ENCODE data around the gene CTNNA3. TPM values are rescaled to one million over a fixed set of nuclear protein-coding genes. Genes with fewer than 3 reads are reported as not detected.

The CTNNA3 gene
- total and polyA plus RNA-seq, 7 donors = 0.85 to 66.2 (median 28.1) TPM

- DNase-seq = no peak
- TF ChIP-seq CTCF (IDR thresholded peaks at IDR 0.05) = no peak
- no peak overlapping the region for H3K27ac ChIP-seq
- H3K4me1 ChIP-seq = no peaks in the 10 kb centered on the region
- H3K9me3 ChIP-seq = no peaks in the 10 kb centered on the region
- H3K36me3 ChIP-seq (ENCODE audit: insufficient read depth in 1 of 2, low read depth in 1 of 2) = no peaks in the 10 kb centered on the region
- no peaks in the 10 kb centered on the region for H3K27me3 ChIP-seq (ENCODE audit: insufficient read depth in 3 of 3, low read length in 2 of 3)
- no peak overlapping the region for H3K4me3 ChIP-seq
- no peak for ATAC-seq
- intact Hi-C loops (cut with DNase I) = no loop called here
These were observed 585.7 kb downstream of the CTNNA3 start for GRCh38 chr10:67110286-67110685.

DNA sequence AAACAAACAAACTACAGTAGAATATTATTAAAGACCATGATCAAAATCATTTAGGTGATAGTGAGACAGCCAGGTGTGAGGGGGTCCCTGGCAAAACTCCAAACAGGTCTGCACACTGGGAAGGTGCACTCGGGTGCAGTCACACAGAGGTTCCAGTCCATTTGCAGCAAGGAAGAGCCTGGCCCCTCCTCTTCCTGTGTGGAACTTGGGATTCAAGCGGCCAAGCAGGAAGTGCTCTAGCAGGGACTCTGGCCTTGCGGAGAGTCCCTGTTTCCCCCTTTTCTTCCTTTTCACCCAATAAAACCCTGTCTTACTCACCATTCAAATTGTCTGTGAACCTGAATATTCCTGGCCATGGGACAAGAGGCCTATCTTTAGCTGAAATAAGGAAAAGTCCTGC, 588.3 kb downstream of the CTNNA3 start:
- Histone ChIP-seq H3K36me3 (ENCODE audit: insufficient read depth in 1 of 2, low read depth in 1 of 2) (no peaks in the 10 kb centered on the region), H3K4me3 (no peak overlapping the region), H3K4me1 (no peaks in the 10 kb centered on the region), H3K27me3 (ENCODE audit: insufficient read depth in 3 of 3, low read length in 2 of 3) (no peaks in the 10 kb centered on the region), H3K27ac (no peak overlapping the region), H3K9me3 (no peaks in the 10 kb centered on the region)
- TF ChIP-seq CTCF (IDR thresholded peaks at IDR 0.05) = no peak
- intact Hi-C loops (cut with DNase I) = no loop called here
- 78 to 92% (median 78%) methylated on average over 3 of the region's 3 CpGs for WGBS, 3 donors
- DNase-seq (no peak), ATAC-seq (no peak)

- Histone ChIP-seq H3K27ac (no peak overlapping the region), H3K4me3 (no peak overlapping the region), H3K4me1 (no peaks in the 10 kb centered on the region), H3K27me3 (ENCODE audit: insufficient read depth in 3 of 3, low read length in 2 of 3) (no peaks in the 10 kb centered on the region), H3K36me3 (ENCODE audit: insufficient read depth in 1 of 2, low read depth in 1 of 2) (no peaks in the 10 kb centered on the region), H3K9me3 (no peaks in the 10 kb centered on the region)
- no peak for TF ChIP-seq CTCF (IDR thresholded peaks at IDR 0.05)
- ATAC-seq = no peak
- no peak for DNase-seq
- intact Hi-C loops (cut with DNase I) = no loop called here
- WGBS, 3 donors = 65 to 70% (median 68%) methylated on average over 3 of the region's 3 CpGs
These were observed 595.0 kb downstream of the CTNNA3 start for GRCh38 chr10:67100951-67101350.

- H3K36me3 ChIP-seq (ENCODE audit: insufficient read depth in 1 of 2, low read depth in 1 of 2) = no peaks in the 10 kb centered on the region
- no peak for TF ChIP-seq CTCF (IDR thresholded peaks at IDR 0.05)
- no peak overlapping the region for H3K27ac ChIP-seq
- H3K4me1 ChIP-seq = no peaks in the 10 kb centered on the region
- WGBS, 3 donors = 50 to 62% (median 58%) methylated on average over 2 of the region's 2 CpGs
- no peaks in the 10 kb centered on the region for H3K27me3 ChIP-seq (ENCODE audit: insufficient read depth in 3 of 3, low read length in 2 of 3)
- ATAC-seq = no peak
- intact Hi-C loops (cut with DNase I) = no loop called here
- no peak overlapping the region for H3K4me3 ChIP-seq
- no peaks in the 10 kb centered on the region for H3K9me3 ChIP-seq
- DNase-seq = no peak
These were observed 597.5 kb downstream of the CTNNA3 start for GRCh38 chr10:67098461-67098860.

DNA sequence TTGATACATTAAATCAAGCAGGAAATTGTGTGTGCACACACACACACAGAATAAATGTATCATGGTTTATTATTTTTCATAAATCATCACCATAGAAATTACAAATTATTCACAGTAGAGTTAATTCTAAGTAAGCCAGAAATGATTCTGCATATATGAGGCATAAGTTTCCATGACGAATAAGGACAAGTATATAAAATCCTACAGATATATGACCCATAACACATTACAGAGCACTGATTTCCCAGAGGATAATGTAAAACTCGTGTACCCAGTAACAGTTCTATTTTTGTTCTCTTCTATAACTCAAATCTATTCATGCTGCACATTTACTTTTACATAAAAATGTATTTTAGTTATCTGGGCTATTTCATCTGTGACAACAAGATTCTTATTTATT, 600.5 kb downstream of the CTNNA3 start:
- H3K27me3 ChIP-seq (ENCODE audit: insufficient read depth in 3 of 3, low read length in 2 of 3) = no peaks in the 10 kb centered on the region
- 46 to 56% (median 48%) methylated on average over 2 of the region's 2 CpGs for WGBS, 3 donors
- intact Hi-C loops (cut with DNase I) = no loop called here
- no peaks in the 10 kb centered on the region for H3K36me3 ChIP-seq (ENCODE audit: insufficient read depth in 1 of 2, low read depth in 1 of 2)
- no peaks in the 10 kb centered on the region for H3K4me1 ChIP-seq
- no peak for TF ChIP-seq CTCF (IDR thresholded peaks at IDR 0.05)
- ATAC-seq = no peak
- no peaks in the 10 kb centered on the region for H3K9me3 ChIP-seq
- no peak overlapping the region for H3K4me3 ChIP-seq
- no peak overlapping the region for H3K27ac ChIP-seq
- DNase-seq = no peak

Measured in psoas muscle (tissue), 8 donors.